Thymus (tissue), 14 donors: ENCODE data around the gene MDM2. TPM values are rescaled to one million over a fixed set of nuclear protein-coding genes. Genes with fewer than 3 reads are reported as not detected.

ENCODE experiments used
- DNase-seq, 9 donors: peaks; one replicate each; pipeline ENCODE4 v3.0.0-alpha.2; 2013; ENCODE audit warnings: low spot score in 9 of 9, low read depth in 6 of 9, missing footprints in 1 of 9
- H3K27ac ChIP-seq, 2 donors: one replicate each; pipeline ENCODE4 v1.5.1; 2013; ENCODE audit warnings: control low read depth in 1 of 2, low read depth in 1 of 2, low read length in 1 of 2, mild to moderate bottlenecking in 1 of 2, moderate library complexity in 1 of 2
- H3K27me3 ChIP-seq, 2 donors: one replicate each; pipeline ENCODE4 v1.5.1; 2013; ENCODE audit warnings: low read length in 1 of 2; ENCODE audit not compliant: control insufficient read depth in 2 of 2, insufficient read depth in 1 of 2
- H3K36me3 ChIP-seq, 2 donors: one replicate each; pipeline ENCODE4 v1.5.1; 2013; ENCODE audit warnings: low read length in 1 of 2, mild to moderate bottlenecking in 1 of 2, moderate library complexity in 1 of 2; ENCODE audit not compliant: control insufficient read depth in 2 of 2, insufficient read depth in 2 of 2
- H3K4me1 ChIP-seq, 2 donors: one replicate each; pipeline ENCODE4 v1.5.1; 2013; ENCODE audit warnings: low read length in 2 of 2; ENCODE audit not compliant: control insufficient read depth in 2 of 2, insufficient read depth in 2 of 2
- H3K4me3 ChIP-seq, 2 donors: one replicate each; pipeline ENCODE4 v1.5.1; 2013; ENCODE audit warnings: low read length in 2 of 2, control low read depth in 1 of 2, mild to moderate bottlenecking in 1 of 2
- H3K9me3 ChIP-seq, 2 donors: one replicate each; pipeline ENCODE4 v1.5.1; 2013; ENCODE audit warnings: low read length in 1 of 2, mild to moderate bottlenecking in 1 of 2; ENCODE audit not compliant: control insufficient read depth in 2 of 2, insufficient read depth in 1 of 2
- WGBS: extraction: QIAGEN DNeasy Blood & Tissue Kit; methylation state at CpG from one replicate; pipeline ENCODE4 v1.1.7; 2013; 5-methylcytosine and 5-hydroxymethylcytosine counted together
- long read RNA-seq, 10 donors: transcript quantifications; one replicate each; lab custom pipeline, GENCODE V29; 2026
- polyA plus RNA-seq: library from polyadenylated mRNA; stranded (reverse); fragments of 200-250 nt; gene quantifications from one replicate; pipeline ENCODE4 v1.2.3, GENCODE V29; 2013
- total RNA-seq: library from RNA; stranded (reverse); fragments of 120-200 nt; gene quantifications from one replicate; pipeline ENCODE4 v1.2.4, GENCODE V29; 2013
- donor health status: healthy.

Gene MDM2
- total RNA-seq (63.6 TPM), polyA plus RNA-seq (121 TPM)
- long read RNA-seq, donor 1, partial matches to known transcripts, result 0 of 2 reads
- long read RNA-seq, donor 1, other reads (novel, unspliced or antisense), result 0 of 2 reads
- long read RNA-seq, donor 2, result 0 reads
- long read RNA-seq, donor 3, full-length matches to known transcripts, result 5 of 5 reads
- long read RNA-seq, donor 3, partial matches to known transcripts, result 0 of 5 reads
- long read RNA-seq, donor 3, other reads (novel, unspliced or antisense), result 0 of 5 reads
- long read RNA-seq, donor 4, partial matches to known transcripts, result 0 of 1 reads
- long read RNA-seq, donor 4, other reads (novel, unspliced or antisense), result 0 of 1 reads
- long read RNA-seq, donor 5, full-length matches to known transcripts, result 9 of 9 reads
- long read RNA-seq, donor 5, partial matches to known transcripts, result 0 of 9 reads
- long read RNA-seq, donor 5, other reads (novel, unspliced or antisense), result 0 of 9 reads
- long read RNA-seq, donor 6, full-length matches to known transcripts, result 8 of 8 reads
- long read RNA-seq, donor 6, partial matches to known transcripts, result 0 of 8 reads
- long read RNA-seq, donor 6, other reads (novel, unspliced or antisense), result 0 of 8 reads
- long read RNA-seq, donor 7, partial matches to known transcripts, result 0 of 3 reads
- long read RNA-seq, donor 7, other reads (novel, unspliced or antisense), result 0 of 3 reads
- long read RNA-seq, donor 8, full-length matches to known transcripts, result 3 of 3 reads
- long read RNA-seq, donor 8, partial matches to known transcripts, result 0 of 3 reads
- long read RNA-seq, donor 8, other reads (novel, unspliced or antisense), result 0 of 3 reads
- long read RNA-seq, donor 9, full-length matches to known transcripts, result 3 of 3 reads
- long read RNA-seq, donor 9, partial matches to known transcripts, result 0 of 3 reads
- long read RNA-seq, donor 9, other reads (novel, unspliced or antisense), result 0 of 3 reads
- long read RNA-seq, donor 10, full-length matches to known transcripts, result 5 of 5 reads
- long read RNA-seq, donor 10, partial matches to known transcripts, result 0 of 5 reads
- long read RNA-seq, donor 10, other reads (novel, unspliced or antisense), result 0 of 5 reads

DNA sequence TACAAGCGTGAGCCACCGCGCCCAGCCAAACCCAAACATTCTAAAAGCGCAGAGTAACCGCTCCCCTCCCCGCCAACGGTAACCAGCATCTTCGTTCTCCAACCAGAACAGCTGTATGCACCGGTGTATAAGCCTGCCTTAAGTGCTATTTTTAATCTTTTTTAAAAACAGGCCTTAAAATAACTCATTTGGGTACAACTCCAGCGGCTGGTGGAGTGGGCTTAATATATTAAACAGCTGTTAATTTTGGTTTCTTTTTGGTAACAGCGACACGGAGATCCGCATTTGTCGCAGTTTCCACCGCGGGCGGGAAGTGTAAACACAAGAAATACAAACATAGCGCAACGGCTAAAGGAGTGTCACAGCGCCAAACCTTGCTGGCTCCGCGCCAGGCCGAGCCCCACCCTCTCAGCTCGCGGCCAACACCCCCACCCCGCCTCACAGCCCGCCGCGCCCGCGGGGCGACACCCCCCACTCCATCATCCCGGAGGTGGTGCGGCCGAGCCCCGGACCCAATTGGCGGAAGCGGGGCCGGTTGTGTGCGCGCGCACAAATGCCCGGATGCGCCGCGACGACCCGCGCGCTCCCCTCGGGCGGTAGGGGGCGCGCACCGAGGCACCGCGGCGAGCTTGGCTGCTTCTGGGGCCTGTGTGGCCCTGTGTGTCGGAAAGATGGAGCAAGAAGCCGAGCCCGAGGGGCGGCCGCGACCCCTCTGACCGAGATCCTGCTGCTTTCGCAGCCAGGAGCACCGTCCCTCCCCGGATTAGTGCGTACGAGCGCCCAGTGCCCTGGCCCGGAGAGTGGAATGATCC, at the start of gene MDM2:
Gene MDM2, plus strand, starts transcription at position 602 of the 812 bp plus-strand sequence. CDS start 301 bp downstream, outside the sequence.
- Histone ChIP-seq H3K9me3 (no peaks in the 10 kb centered on the region), H3K27me3 (no peaks in the 10 kb centered on the region), H3K27ac (peak within 1 kb of the TSS; percentile 100), H3K4me1 (peaks cover 7 to 47% of the 10 kb centered on the region in 2 donors), H3K36me3 (peaks cover 9 to 26% of the 10 kb centered on the region in 2 donors), H3K4me3 (peak within 1 kb of the TSS; percentile 95 to 97)
- DNase-seq, result peak; percentile 87 to 97 (median 93)
- under 1% methylated on average over 72 of the region's 72 CpGs for WGBS

DNA sequence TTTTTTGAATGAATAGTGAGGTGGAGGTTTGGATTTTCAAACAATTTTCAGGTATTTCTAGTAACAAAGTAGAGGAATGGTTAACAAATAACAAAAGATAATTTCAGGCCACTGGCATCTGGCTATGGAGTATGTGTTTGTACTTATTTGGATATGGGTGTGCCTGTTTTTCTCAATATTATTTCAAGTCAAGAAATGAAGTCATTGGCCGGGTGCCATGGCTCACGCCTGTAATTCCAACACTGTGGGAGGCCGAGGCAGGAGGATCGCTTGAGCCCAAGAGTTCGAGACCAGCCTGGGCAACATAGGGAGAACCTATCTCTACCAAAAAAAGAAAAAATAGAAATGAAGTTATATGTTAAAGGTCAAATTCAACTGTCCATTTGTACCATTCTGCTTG, 48.1 kb upstream of the MDM2 start:
- peaks cover 0 to 5% of the 10 kb centered on the region in 2 donors for H3K9me3 ChIP-seq
- H3K27ac ChIP-seq, result no peak overlapping the region
- H3K4me3 ChIP-seq, result no peak overlapping the region
- WGBS, result 99% methylated on average over 5 of the region's 5 CpGs
- peaks cover 11 to 20% of the 10 kb centered on the region in 2 donors for H3K4me1 ChIP-seq
- no peaks in the 10 kb centered on the region for H3K27me3 ChIP-seq
- DNase-seq, result no peak
- peaks cover 46 to 59% of the 10 kb centered on the region in 2 donors for H3K36me3 ChIP-seq

DNA sequence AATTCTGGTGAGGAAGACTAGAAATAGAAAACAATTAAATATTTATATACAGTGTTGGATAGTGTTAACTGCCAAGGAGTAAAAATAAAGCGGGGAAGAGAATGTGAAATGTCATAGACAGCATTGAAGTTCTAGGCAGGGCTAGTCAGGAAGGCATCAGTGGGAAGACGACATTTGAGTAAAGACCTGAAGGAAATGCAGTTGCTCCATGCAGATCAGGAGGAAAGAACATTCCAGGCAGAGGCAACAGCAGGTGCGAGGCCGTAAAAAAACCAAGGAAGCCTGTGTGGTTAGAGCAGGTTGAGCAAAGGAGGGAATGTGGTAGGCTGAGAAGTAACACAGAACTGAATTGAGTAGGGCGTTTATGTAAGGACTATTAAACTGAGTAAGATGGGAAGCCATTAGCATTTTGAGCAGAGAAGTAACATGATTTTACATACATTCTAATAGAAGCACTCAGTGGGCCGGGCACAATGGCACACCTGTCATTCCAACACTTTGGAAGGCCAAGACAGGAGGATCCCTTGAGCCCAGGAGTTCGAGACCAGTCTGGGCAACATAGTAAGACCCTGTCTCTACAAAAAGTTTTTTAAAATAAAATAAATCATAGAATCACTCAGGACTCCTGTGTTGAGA, 47.1 kb upstream of the MDM2 start:
- Histone ChIP-seq H3K4me1 (peaks cover 11 to 20% of the 10 kb centered on the region in 2 donors), H3K36me3 (peaks cover 38 to 52% of the 10 kb centered on the region in 2 donors), H3K4me3 (no peak overlapping the region), H3K27me3 (no peaks in the 10 kb centered on the region), H3K9me3 (peaks cover 0 to 5% of the 10 kb centered on the region in 2 donors), H3K27ac (peak overlapping the region in 1 of 2 donors; percentile 90)
- no peak for DNase-seq
- WGBS, result 93% methylated on average over 7 of the region's 7 CpGs

DNA sequence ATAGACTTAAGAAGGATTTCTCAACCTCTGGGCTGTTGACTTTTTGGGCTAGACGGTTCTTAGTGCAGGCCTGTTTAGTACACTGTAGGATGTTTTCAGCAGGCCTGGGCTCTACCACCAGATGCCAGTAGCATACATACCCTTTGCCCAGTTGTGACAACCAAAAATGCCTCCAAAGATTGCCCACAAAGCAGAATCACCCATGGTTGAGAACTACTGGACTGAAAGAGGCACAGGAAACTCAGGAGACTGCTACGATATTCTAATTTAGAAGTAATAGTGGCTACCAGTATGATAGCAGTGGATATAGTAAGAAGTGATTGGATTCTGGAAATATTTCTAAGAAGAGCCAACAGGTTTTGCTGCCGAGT, 46.5 kb upstream of the MDM2 start:
- Histone ChIP-seq H3K4me3 (no peak overlapping the region), H3K9me3 (peaks cover 0 to 5% of the 10 kb centered on the region in 2 donors), H3K27me3 (no peaks in the 10 kb centered on the region), H3K27ac (peak overlapping the region in 1 of 2 donors; percentile 90), H3K36me3 (peaks cover 38 to 49% of the 10 kb centered on the region in 2 donors), H3K4me1 (peaks cover 11 to 20% of the 10 kb centered on the region in 2 donors)
- 97% methylated on average over 3 of the region's 3 CpGs for WGBS
- DNase-seq, result no peak

DNA sequence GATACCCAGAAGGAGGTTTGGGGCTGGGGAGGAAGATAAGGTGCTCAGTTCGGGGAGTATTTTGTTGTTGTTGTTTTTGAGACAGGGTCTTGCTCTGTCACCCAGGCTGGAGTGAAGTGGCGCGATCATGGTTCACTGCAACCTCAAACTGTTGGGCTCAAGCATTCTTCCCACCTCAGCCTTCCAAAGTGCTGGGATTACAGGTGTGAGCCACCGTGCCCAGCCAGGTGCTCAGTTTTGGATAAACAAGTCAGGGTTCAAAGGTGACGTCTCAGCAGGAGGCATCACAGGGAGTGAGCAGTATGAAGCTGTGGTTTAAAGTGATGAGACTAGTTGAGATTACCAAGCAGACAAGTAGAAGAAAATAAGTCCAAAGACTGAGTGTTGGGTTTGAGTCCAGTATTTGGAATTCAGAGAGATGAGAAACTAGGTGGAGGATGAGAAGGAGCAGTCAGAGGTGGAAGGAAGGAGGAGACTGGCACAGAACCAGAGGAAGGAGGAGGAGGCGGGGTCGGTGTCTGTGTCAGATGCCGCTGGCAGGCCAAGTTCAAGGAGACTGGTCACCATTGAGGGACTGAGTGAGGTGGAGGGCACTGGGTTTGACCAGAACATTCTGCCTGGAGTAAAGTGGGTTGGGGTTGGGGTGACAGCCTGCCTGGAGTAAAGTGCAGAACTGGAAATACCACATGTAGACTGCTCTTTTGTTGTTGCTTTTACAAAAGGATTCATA, 45.9 kb upstream of the MDM2 start:
- WGBS, result 94% methylated on average over 8 of the region's 8 CpGs
- Histone ChIP-seq H3K9me3 (peaks cover 0 to 5% of the 10 kb centered on the region in 2 donors), H3K4me3 (no peak overlapping the region), H3K36me3 (peaks cover 39 to 49% of the 10 kb centered on the region in 2 donors), H3K27ac (peak overlapping the region; percentile 2 to 90), H3K4me1 (peaks cover 11 to 20% of the 10 kb centered on the region in 2 donors), H3K27me3 (no peaks in the 10 kb centered on the region)
- no peak for DNase-seq

DNA sequence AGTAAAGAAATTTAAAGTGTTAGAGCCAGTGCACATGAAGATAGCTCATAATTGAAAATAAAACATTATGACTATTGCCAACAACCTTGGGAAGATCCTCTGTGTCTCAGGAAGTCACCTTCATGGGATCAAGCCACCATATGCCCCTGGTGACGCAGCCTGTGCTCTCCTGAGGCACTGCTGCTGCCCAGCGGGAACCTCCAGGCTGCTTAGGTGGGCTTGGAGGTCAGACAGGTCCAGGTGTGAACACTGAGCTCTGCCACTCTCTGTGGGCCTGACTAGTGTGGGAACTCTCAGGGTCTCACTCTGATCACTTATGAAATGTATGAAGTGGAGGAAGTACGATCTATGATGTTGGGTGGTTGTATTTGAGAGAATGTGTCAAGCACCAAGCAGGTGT, 45.3 kb upstream of the MDM2 start:
- no peaks in the 10 kb centered on the region for H3K27me3 ChIP-seq
- WGBS, result 94% methylated on average over 3 of the region's 3 CpGs
- peaks cover 39 to 48% of the 10 kb centered on the region in 2 donors for H3K36me3 ChIP-seq
- no peak overlapping the region for H3K4me3 ChIP-seq
- peaks cover 11 to 20% of the 10 kb centered on the region in 2 donors for H3K4me1 ChIP-seq
- H3K27ac ChIP-seq, result peak overlapping the region; percentile 64 to 90
- no peak for DNase-seq
- peaks cover 0 to 5% of the 10 kb centered on the region in 2 donors for H3K9me3 ChIP-seq

DNA sequence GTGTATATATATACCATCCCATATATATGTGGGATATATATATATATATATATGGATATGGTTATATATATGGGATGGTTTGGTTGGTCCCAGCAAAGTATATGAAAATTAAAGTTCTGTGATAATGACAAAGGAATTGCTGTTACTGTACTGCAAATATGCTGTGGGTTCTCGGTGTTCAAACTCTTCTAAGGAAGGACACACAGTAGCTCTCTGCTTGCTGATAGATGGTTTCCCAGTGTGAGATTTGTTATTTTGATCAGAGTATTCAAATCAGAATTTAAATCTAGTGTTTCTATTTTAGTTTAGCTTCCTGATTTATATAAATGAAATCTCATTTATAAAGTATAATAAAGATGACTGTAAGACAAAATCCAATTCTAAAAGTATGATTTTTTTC, 42.3 kb upstream of the MDM2 start:
- Histone ChIP-seq H3K27me3 (no peaks in the 10 kb centered on the region), H3K4me1 (peaks cover 11 to 24% of the 10 kb centered on the region in 2 donors), H3K36me3 (peaks cover 32 to 33% of the 10 kb centered on the region in 2 donors), H3K4me3 (no peak overlapping the region), H3K9me3 (peaks cover 0 to 5% of the 10 kb centered on the region in 2 donors), H3K27ac (no peak overlapping the region)
- no peak for DNase-seq
- WGBS, result 100% methylated on average over 1 of the region's 1 CpG
